ENCODE data around the gene CDCA5.

DNA sequence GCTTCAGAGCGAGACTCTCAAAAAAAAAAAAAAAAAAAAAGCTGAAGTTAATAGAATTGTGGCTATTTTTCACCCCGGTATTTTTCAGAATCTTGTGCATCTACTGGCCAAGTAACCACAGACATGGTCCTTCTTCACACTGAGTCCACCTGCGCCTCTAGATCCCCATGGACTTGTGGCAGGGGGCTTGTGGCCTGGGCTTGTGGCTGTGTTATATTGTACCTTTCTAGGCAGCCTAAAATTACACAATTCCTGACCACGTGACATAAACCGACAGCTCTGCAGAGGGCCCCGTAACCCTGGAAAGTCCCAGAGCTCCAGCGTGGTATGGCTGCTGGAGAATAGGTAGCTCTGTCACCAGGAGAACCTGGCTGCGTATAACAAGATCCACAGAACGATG is 14.6 kb downstream of the CDCA5 start:
- TF ChIP-seq POLR2A (IDR thresholded peaks at IDR 0.05; ENCODE audit: borderline replicate concordance, extremely low read depth, insufficient read depth, insufficient read length) (no peak), CBX3 (IDR thresholded peaks at IDR 0.05; ENCODE audit: low read depth) (no peak)
